GM18870 (cell line): ENCODE measurements around the gene CREM.
"Not testable (repeated sequence)": the region's sequence is repeated elsewhere in the genome, so short reads cannot be mapped to it uniquely, and the experiment has no call there.

Experiments used
- ATAC-seq: cut with Tn5 transposase; IDR thresholded peaks from one replicate; pipeline ENCODE4 v1.9.1; 2021; ENCODE audit warnings: moderate library complexity; ENCODE audit not compliant: unreplicated experiment

CREM gene

DNA sequence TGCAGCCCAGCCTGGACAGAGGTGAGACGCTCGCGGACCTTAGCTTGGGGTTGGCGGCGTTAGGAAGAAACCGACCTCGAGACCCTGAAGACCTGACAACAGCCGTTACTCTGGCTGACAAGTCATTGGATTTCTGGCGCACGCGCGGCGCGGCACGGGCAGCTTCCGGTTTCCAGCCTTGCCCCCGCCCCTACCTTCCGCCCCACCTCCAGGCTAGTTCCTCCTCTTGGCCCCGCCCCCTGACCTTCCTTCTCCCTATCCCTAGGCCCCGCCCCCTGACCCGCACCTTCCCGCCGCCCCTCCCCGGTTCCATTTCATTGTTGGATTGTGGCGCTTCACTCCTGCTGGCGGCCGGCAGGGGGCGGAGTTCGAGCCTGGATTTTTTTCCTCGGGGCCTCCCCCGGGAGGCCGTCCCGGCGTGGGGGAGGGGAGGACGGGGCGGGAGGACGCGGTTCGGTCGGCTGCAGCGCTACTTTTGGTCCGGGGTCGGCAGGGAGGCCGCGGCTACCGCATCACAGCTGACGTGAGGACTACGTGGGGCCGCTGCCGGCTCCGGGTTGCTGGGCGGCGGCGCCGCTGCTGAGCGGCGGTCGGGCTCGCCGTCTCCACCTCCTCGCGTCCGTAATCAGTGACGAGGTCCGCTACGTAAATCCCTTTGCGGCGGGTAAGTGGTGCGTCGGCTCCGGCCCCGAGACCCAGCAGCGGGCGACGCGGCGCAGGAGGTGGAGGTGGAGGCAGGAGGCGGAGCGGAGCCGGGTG is at the start of gene CREM:
Gene CREM (plus strand): TSS at position 317 of the 759 bp plus-strand sequence. CDS start 10,990 bp downstream, outside the sequence.
- ATAC-seq: peak; percentile 63

- no peak for ATAC-seq
Observed at GRCh38 chr10:35079265-35079664, 47.4 kb upstream of the CREM start.

DNA sequence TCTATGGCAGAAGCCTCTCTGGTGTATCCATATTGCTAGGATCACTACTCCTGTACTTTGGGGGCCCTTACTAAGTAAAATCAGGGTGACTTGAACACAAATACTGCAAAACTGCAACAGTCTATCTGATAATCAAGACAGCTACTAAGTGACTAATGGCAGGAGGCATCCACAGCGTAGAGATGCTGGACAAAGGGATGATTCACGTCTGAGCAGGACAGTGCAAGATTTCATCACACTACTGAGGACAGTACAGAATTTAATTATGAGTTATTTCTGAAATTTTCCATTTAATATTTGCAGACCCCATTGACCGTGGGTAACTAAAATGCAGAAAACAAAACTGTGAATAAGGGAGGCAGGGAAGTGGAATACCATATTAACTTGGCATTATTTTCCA is 46.9 kb upstream of the CREM start:
- no peak for ATAC-seq

DNA sequence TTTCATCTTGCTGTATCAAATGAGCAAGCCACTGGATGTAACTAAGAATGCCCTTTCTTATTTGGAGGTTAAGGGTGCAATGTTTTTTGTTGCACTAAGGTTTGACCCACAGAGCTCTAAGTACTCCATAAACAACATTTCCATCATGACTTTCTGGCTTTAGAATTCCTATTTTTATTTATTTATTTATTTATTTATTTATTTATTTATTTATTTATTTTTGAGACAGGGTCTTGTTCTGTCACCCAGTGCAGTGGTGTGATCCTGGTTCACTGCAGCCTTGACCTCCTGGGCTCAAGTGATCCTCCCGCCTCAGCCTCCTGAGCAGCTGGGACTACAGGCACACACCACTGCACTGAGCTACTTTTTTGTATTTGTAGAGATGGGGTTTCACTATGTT is 46.4 kb upstream of the CREM start:
- ATAC-seq: not testable (repeated sequence)

DNA sequence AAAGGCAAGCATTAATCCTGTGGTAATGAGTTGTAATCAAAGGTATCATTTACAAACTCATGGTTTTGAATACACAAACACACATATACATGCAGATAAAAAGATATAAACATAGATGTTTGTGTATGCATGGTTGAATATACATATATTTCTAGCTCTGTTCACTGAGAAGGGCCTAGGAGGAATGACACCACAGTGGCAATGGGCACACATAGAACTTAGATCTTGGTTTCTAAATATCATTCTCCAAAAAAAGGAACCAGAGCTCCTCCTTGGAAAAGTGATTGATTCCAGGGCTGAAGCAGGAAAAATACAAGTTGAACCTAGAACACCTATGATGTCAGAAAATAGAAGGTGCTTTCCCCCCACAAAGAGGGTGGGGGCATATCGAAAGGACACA is 43.4 kb upstream of the CREM start:
- no peak for ATAC-seq

DNA sequence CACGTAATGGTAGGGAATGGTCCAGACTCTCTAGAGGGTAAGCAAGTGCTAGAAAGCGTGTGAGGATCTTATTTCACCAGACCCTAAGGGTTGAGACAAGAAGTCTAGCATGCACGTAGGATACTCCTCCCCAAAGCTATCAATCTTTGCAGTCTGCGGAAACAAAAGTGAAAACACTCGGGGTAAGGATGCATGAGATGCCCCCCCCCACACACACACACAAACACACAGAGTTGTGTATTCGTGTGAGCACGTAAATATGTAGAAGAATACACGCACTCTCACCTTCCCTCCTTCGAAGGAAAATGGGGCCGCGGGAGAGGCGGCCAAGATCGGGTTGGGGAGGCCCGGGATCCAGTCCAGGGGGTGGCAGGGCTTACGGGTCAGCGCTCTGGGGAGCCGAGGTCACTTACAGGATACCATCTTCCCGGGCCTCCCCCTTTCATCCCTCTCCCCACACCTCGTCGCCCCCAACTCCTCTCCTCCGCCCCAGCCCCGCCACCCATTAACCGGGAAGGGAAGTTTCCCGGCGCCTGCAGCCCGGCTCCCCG is 37.0 kb upstream of the CREM start:
- ATAC-seq: no peak

DNA sequence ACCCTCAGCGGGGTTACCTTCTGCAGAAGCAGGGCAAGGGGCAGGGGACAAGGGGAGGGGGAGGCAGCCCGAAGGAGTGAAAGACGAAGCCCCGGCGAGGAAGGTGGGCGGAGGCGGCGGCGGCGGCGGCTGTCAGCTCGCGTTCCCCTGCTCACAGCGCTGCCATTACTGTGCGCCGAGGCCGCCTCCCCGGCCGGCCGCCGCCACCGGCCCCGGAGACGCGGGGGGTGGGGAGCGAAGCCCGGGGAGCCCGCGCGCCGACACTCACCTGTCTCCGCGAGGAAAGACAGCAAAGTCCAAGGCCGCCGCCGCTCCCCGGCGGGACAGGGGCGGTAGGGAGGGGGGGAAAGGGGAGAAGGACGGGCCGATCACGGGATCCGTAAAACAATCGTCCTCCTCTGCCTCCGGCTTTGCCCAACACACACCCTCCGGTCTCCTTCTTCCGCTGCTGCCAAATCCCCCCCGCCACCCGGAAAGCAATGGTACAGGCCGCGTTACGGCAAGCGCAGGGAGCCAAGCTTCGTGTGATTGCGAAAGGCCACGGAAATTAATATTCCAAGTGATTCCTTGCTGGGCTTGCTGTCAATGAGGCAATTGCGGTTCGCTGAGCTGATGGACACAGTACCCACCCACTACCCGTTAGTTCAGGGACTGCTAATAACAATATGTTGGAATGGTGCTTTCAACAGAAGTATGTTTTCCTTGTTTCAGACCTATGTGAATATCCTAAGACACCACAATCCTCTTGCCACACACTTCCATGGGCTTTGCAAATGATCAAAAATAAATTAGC is 36.3 kb upstream of the CREM start, which contains the start of gene CUL2:
Gene CUL2 (minus strand): TSS at position 180 of the 793 bp plus-strand sequence. CDS start 19,024 bp downstream, outside the sequence.
- peak; percentile 73 for ATAC-seq

GRCh38 chr10:35091994-35092790 is 34.5 kb upstream of the CREM start:
- no peak for ATAC-seq

- no peak for ATAC-seq
Observed at GRCh38 chr10:35092851-35093250, 33.8 kb upstream of the CREM start.

- ATAC-seq: no peak
Observed at GRCh38 chr10:35096312-35096711, 30.3 kb upstream of the CREM start.

- ATAC-seq: no peak
Observed at GRCh38 chr10:35097510-35097909, 29.1 kb upstream of the CREM start.

DNA sequence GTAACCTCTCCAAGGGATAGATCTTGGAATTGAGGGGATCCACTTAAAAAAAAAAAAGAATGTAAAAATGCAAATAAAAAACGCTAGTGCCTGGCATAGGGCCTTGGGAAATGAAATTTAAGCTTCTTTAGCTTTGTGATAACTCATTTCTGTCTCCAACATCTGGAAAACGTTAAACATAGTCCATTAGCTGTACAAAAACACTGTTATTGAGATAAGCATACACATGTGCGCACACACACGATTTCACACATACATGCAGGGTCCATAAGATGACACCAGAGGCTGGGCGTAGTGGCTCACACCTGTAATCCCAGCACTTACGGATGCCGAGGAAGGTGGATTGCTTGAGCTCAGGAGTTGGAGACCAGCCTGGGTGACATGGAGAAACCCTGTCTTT is 22.8 kb upstream of the CREM start:
- no peak for ATAC-seq

- ATAC-seq: no peak
Observed at GRCh38 chr10:35112571-35112970, 14.1 kb upstream of the CREM start.

DNA sequence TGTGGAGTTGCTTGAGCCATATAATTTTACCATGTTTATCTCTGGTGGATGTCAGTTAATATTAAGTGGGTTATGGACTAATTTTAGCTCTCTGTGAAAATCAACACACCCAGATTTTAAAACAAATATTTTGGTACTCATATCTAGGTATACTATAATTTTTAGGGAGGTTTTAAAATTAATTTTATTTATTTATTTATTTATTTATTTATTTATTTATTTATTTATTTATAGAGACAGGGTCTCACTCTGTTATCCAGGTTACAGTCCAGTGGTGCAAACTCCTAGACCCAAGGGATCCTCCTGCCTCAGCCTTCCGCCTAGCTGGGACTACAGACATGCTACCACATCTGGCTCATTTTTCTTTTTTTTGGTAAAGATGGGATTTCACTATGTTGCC is 7.3 kb upstream of the CREM start:
- ATAC-seq: no peak

GRCh38 chr10:35124540-35124939 is 2.1 kb upstream of the CREM start:
- ATAC-seq: no peak

DNA sequence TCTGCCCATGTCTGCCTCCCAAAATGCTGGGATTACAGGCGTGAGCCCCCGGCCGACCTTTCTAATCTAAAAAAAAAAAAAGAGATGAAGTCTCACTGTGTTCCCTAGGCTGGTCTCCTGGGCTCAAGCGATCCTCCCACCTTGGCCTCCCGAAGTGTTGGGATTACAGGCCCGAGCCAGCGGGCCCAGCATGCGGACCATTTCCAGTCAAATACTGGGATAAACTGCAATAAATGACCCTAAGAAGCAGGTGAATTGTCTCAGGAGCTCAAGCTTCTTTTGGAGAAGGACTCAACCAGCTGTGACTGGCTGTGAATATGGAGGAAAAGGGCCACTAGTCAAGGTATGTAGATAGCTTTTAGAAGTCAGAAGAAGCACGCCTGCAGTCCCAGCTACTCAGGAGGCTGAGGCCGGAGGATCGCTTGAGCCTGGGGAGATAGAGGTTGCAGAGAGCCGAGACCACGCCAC is 550 bp upstream of the CREM start:
- no peak for ATAC-seq

- ATAC-seq: no peak
Observed at GRCh38 chr10:35127289-35127891, 744 bp downstream of the CREM start.

DNA sequence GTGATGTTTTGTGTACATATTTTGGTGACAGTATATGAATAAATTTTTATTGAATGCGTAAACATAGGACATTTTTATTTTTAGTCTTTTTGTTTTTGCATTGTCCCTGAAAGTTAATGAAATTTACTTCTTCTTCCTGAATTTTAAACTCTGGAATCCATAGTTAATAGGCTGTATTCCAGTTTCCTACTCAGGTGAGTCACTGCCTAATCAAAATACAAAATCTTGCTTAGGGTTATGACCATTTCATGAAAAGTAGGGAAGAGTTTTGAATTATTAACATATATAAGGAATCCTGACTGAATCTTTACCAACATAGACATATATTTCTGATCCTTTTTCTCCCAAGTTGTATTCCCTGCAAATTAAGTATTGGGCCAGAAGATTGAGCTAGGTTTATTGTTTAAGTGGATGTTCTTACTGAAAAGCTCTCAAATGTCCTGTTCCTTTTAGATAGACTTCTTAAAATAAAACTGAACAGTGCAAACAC is 2.6 kb downstream of the CREM start:
- no peak for ATAC-seq

- ATAC-seq: no peak
Observed at GRCh38 chr10:35130663-35131062, 4.0 kb downstream of the CREM start.

DNA sequence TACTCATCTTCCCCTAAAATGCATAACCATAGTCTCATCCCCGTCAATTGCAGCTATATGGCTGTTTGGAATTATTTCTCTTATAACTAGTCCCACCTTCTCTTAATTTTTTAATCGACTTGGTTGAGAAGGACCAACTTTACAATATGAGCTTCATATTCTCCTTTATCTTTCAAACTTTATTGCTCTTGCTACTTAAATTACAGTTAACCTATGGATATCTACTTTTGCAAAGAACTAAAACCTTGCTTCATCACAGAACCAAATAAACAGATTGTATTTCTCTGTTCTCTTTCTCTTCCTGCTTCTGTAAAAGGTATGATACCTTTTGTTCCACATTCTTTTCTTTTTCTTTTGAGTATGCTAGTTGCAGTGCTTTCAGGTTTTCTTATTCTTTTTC is 6.1 kb downstream of the CREM start:
- no peak for ATAC-seq
